Measurements from ENCODE around the gene COL8A2.

COL8A2 gene

DNA sequence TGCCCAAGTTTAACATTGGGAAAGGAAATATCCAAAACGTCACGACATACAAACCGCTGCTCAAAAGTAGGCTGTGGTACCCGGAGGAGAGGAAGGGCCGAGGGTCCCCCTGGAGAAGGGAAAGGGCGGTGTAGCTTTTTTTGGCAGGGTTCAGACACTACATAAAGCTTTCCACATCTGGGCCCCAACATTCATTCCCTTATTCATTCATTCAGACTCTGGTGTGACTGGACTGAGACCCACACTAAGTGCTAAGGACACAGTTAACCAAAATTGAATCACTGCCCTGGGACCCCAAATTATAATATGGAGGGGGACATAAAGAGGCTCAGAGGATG, 10.3 kb upstream of the COL8A2 start:
- DNase-seq = no peak

DNA sequence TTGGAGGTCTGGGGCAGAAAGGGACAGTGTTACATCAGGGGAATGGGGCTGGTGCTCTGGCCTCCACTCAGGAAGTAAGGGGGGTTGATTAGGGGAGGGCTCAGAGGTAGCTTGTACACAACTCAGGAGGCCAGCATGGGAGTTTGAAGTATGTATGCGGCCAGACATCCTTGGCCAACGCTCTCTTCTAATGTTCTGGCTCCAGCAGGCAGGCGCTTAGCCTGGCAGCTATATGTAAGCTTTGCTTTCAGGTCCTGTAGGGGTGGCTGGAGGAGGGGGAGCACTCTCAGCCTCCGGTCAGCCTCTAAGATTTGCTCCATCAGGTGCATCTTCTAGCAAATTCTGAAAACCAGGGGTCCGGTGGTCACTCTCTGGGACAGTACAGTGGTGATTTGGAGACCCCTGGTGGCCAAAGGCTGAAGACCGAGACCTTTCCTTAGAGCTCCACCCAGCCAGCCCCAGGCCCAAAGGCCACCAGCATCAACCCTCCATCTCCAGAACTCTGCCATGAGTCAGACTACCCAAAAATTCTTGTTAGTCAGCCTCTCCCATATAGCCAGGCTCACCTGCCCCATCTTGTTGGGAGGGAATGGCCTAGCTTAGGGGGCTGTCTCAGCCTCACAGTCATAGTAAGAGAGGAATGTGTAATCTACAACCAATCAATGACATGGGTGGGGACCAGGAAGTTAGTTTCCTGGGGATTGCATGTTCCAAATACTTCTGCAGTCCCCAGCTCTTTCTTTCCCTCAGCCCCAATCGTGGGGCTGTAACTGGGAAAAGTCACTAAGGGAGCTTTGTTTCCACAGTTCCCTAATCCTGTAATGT, 9.7 kb upstream of the COL8A2 start:
- no peak for DNase-seq

DNA sequence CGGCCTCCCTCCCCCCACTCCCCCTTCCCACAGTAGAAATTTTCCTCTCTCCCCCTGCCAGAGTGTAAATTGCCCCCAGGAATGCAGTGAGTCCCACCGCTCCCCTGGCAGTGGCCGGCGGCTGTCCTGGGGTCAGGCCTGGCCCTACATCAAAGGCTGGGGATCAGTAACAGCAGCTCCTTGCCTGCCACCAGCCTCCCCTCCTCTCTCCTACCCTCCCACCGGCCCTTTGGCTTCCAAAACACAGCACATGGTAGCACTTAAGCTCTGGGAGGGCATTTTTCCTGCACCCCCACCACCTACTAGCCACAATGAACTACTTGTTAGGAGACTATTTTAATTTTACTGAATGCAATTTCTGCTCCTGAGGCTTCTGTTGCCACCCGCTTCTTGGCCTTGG, 9.0 kb upstream of the COL8A2 start:
- no peak for DNase-seq

DNA sequence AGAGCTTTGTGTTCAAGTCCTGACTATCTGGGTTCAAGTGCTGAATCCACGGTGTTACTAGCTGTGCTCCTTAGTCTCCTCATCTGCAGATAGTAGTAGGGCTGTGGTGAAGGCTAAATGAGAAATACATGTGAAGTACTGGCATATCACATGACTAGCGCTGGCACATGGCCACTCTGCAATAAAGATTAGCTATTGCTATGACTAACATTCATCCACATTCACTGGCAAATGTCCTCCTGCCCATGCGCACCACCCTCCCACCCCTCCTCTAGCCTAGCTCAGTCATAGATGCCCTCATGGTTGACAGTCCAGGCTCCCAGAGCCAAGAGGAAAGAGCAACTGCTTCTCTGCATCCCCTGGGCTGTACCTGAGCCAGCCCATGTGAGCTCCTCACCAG, 8.5 kb upstream of the COL8A2 start:
- DNase-seq = no peak

DNA sequence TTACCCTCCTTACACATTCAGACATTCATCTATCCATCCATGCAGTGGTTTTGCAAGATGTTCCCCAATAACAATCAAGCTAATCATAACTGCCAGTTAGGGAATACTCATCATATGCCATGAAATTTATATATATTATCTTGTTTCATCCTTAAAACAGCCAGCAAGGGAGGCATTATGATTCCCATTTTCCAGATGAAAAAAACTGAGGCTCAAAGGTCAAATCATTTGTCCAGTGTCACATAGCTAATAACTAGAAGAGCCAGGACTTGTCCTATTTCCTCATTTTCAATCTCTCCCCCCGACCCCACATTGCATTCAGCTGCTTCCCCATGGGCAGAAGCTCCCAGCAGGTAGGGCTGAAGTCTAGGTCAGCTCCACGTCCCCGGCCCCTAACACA, 7.0 kb upstream of the COL8A2 start:
- DNase-seq = no peak

DNA sequence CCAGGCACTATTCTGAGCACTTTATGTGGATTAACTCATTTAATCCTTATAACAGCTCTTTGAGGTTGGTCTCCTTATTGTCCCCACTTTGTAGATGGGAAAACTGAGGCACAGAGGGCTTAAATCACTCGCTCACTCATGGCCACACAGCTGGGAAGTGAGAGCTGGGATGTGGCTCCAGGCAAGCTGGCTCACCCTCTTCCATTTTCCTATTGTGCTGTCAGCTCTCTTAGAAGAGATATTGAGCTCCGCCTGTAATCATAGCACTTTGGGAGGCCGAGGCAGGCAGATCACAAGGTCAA, 3.8 kb upstream of the COL8A2 start:
- no peak for DNase-seq

DNA sequence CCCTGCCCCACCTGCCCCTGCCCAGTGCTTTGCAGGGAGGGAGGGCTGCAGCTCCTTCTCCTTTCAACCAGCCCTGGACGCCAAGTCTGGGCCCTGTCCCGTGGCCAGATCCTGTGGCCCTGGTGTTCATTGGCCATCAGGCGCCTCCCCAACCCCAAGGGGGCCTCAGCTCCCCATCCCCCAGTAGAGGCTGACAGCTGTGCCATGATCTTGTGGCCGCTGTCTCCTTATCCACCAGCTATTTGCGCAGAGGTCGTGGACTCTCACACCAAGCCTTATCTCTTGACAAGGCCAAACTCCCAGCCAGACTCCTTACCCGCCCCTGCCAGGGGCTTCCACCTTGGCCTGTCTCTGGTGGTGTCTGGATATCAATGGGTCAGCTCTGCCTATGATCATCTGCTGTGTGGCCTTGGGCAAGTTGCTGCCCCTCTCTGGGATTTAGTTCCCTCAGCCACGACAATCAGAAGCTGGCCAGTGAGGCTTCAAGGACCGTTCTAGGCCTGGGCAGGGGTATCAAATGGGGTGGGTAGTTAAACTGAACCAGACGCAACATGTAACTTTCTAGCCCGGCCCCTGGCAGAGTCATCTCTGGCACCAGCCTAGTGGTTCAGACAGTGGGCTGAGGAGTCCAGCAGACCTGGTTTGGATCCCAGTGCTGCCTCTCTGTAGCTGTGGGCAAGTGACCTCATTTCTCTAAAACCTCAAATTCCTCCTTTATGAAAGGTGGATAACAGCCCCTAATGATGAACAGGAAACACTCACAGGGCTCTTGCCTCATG, 3.3 kb upstream of the COL8A2 start:
- DNase-seq = no peak

DNA sequence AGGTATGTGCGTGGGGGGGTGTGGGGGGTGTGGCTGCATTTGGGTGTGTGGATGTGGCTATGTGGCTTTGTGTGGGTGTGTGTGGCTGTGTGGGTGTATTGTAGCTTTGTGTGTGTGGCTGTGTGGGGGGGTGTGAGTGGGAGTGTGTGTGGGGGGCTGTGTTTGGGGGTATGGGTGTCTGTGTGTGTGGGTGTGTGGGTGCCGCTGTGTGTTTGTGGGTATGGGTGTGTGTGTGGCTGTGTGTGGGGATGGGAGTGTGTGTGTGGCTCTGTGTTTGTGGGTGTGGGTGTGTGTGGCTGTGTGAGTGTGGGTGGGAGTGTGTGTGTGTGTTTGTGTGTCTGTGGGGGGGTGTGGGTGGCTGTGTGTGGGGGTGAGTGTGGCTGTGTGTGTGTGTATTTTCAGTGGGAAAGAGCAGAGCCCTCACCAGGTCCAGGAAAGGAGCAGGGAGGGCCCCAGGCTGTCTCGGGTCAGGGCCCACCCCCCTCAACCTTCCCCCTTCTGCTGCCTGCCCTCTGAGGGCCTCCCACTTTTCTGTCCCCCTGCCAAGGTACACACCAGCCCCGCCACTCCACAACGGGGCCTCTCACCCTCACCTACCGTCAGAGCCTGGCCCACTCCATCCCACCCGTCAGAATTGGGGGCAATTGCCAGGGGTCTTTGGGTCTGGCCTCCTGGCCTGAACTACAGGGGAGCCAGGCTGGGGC, 1.9 kb upstream of the COL8A2 start:
- no peak for DNase-seq

DNA sequence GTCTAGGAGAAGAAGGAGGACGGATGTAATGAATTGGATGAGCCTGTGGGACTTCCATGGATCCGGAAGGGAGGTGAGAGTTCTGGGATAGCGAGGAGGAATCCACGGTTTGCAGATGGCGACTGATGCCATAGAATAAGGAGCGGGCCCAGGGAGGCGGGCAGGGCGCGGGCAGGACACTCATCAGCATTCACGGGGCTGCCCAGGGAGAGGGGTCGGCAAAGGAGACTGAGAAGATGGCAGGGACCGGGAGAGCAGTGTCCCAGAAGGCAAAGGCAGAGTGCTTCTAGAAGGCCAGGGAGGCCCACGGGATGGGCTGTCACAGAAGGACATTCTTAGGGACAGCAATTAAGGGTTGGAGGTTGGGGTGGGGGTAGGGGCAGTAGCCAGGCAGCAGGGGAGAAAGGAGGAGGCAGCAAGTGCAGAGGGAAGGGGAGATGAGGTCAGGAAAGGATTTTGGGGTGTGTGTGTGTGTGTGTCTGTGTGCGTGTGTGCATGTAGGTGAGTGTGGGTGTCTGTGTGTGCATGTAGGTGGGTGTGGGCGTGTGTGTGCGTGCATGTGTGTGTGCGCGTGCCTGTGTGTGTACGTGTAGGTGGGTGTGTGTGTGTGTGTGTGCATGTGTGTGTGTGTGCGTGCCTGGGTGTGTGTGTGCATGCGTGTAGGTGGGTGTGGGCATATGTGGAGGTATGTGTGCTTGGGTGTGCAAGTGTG, 1.1 kb upstream of the COL8A2 start:
- DNase-seq = no peak

DNA sequence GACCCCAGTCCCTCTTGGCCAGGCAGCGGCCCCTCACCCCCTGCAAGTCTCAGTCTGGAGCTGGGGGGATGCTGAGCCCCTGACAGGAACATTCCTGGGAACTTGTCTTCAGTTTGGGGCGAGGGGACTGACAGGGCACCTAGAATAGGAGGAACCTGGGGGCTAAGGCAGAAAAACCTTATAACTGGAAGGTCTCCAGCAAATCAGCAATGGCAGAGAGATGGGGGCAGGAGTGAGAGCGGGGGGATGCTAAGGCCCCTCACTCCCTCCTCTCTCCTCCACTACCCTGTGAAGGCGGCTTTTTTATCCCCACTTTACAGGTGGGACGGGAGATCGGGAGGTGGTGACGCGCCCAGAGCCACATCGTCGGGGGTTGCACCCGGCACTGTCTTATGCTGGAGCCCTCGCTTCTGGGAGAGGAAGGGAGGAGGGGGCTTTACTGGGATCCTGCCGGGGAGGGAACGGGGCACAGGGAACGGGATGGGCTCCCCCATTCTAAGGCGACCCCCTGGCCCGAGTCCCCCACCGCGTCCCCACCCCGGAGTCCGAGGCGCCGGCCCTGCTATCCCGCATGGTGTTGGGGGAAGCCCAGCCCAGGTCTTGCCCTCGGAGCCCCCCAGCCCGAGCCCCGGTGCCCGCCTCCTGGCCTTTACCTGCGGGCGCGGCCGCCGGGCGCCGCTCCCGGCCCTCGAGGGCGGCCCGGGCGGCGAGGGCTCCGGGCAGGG, 456 bp downstream of the COL8A2 start:
- no peak for DNase-seq

DNA sequence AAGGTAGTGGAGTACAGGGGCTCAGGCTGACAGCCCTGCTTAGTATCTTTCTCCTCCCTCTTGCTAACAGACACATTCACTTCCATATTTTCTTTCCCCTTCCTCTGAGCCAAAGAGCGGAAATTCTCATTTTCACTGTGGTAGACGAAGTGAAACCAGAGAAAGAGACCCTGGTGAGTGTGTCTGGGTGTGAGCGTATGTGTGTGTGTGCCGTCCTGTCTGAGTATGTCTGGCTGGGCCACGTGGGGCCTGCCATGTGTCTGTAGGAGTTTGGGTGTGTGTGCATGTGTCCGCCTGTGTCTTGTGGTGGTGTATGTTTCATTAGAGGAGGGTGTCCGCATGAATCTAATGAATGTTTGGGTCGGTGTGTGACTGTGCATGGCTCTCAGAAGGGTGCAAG, 1.7 kb downstream of the COL8A2 start:
- no peak for DNase-seq

DNA sequence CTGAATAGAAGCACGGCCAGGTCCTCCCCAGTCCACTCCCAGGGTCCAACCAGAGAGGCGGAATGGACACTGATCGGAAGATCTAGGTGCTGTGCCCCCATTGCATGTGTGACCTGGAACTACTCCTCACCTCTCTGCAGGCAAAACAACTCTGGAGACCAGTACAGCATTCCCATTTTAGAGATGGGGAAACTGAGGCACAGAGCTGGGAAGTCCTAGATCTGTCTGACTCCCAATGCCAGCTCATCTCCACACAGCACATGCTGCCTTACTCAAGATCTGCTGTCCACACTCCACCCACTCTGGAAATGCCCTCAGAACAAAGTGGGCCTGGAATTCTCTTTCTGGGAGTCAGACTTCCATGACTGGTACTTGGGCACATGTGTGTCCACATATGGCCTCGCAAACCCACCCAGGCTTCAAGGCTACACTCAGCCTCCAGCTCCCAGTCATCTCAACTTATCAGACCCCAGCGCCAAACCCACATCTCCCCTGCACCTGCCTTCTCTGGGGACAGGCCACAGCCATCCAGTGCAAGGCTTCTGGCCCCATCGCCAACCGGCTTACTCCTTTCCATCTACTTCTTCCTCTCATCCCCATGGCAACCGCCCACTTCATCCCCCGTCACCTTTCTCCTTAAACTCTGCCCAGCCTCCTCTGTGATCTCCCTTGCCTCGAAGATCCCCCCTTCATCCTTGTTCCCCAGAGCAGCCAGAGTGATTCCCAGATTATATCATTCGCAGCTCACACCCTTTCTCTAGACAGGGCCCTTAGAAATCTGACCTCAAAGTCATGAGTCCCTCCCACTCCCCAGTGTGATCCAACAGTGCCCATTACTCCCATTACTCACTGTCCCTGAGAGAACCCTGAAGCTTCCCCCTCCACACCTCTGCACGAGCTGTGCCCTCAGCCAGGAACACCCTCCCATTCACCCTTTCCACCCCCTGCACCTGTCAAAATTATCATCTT, 2.7 kb downstream of the COL8A2 start:
- DNase-seq = no peak

DNA sequence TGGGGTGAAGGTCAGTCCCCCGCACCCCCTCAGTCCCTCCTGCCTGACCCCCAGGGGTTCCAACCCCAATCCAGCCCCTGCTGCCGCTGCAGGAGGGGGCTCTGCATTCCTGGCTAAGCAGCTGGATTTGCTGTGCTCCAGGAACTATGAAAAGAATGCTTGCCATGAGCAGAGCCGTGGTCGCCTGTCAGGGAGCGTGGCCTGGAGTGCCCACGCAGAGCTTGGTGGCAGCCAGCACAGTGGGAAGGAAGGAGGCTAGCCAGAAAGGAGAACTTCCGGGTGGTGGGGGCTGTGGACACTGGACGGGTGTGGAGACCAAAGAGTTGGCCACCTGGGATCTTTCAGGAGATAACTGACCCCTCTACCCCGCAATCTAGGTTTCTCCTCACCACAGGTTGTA, 5.6 kb downstream of the COL8A2 start:
- no peak for DNase-seq

DNA sequence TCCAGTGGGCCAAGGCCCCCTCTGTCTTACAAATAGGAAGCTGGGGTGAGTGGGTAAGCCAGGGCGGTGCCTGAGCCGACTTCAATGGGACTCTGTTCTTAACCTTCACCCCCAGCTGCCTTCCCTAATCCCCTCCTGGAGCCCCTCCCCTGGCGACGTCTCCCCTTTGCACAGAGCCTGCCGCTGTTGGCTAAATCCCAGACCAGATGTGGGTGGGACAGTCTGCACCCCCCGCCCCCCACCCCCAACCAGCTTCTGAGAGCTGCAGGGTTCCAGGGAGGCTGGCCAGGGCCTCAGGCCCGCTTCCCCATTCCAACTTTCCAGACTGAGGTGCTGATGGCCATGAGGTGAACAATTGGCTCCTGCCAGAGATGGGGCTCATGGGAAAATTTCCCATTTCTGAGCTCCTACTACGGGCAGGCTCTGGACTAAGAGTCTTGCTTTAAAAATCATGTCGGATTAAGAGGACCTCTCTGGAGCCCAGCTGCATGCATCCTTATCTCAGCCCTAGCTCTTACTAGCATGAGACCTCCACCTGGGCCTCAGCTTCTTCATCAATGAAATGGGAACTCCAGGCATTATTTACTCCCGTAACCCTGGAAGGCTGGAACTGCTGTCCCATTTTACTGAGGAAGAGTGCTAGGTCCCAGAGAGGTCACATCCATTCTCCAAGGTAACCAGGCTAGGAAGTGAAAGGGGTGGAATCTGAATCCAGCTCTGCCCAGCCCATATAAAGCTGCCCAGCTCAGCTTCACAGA, 6.4 kb downstream of the COL8A2 start:
- no peak for DNase-seq

DNA sequence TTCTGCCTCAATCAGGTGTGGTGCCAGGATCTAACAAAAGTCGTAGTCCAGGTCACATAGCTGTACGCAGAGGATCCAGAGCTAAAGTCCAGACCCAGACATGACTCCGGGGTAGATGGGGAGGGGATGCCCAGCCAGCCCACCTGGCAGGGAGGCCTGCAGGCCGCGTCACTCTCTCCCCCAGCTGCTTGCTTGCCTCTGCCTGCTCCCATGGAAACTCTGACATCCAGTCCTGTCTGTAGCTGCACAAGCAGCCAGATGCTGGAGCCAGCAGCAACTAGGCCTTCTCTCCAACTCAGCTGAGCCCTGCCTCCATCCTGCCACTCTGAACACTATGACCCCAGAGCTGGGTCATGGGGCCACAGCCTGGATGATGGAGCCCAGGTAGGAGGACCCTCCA, 8.1 kb downstream of the COL8A2 start:
- DNase-seq = no peak

DNA sequence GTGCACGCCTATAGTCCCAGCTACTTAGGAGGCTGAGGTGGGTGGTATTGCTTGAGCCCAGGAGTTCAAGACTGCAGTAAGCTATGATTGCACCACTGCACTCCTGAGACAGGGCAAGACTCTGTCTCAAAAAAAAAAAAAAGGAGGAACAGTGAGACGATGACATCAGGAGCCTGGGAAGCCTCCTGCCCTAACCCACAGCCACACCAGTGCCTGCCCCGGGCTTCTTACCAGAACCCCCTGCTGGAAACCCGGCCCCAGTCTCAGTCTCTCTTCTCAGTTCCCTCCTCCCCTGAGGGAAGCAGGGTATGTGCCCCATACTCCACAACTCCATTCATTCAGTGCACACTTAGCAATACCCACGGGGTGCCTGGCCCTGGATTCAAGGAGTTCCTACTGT, 9.1 kb downstream of the COL8A2 start:
- DNase-seq = no peak

DNA sequence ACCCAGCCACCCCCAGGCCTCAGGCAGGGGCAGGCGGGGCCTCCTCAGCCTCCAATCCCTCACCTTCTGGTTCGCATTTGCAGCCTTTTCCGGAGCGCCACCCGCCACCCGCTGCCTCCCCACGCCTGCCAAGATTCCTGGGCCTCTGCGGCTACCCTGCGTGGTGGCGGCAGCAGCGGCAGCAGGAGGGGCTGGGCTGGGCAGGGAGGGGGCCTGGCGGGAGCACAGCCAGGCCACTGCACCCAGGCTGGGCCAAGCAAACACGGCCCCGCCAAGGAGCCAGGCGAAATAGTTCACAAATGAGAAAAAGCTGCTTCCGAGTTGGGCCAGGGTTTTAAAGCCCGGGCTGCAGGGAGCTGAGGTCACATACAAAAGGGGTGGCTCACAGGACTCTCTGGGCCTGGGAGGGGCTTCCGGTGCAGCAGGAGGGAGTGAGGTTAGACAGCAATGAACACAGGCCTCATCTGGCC, 9.8 kb downstream of the COL8A2 start:
- no peak for DNase-seq

DNA sequence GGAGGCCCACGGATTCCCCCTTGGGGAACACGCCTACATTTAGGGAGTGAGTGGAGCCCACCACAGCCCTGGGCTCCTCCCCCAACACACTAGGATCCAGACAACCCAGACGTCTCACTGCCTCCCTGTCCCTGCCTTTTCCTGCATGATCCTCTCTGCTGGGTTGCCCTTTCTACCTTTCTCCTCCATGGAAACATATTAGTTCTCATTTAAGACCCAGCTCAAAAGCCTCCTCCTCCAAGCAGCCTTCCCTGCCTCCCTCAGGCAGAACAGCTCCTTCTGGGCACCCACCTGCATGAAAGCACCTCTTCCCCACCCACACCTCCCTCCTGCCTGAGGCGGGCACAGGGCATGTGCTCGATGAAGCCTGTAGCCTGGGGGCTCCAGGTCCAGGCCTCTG, 10.7 kb downstream of the COL8A2 start:
- no peak for DNase-seq

DNA sequence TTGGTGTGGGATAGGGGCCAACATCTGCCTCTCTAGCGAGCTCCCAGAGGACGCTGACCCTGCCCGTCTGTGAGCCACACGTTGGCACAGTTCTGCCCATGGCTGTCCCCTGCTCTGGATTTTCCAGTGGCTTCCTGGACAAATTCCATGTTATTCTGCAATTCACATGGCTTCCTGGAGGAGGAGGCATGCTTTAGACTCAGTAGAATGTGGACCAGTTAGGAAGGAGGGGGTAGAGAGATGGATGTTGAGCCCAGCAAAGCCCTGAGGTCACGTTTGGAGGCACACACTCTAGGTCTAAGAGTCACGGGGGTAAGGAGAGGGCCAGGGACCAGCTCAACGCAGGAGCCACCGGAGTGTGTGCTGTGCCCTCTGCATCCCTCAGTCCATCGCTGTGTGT, 12.2 kb downstream of the COL8A2 start:
- no peak for DNase-seq

DNA sequence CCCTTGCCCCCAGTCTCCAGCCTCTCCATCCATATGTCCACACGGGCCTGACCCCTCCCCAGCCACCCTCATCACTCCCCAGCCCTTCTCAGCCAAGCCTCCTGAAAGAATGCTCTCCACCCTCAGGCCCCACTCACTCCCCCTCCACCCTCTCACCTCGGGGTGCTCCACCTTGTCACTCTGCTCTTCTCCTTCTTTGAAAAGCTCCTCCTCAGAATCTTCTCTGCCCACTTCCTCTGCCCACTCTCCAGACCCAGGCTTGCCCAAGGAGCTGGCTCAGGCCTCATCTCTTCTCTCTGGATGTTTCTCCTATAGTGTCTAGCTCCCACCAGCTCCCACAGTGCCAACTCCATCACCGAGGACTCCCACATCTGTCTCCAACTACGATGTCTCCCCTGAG, 13.9 kb downstream of the COL8A2 start:
- no peak for DNase-seq
